Tibial nerve (tissue), 4 donors: ENCODE results near the gene NCAM1. TPM values are rescaled to one million over a fixed set of nuclear protein-coding genes. Genes with fewer than 3 reads are reported as not detected.

Experiments
- DNase-seq, 2 donors: peaks; one replicate each; pipeline ENCODE4 v3.0.0-alpha.2; 2019; ENCODE audit warnings: low spot score in 2 of 2
- H3K27ac ChIP-seq, 4 donors: fragments of 200-600 bp; sonication (generic) in 3 of 4; one replicate each; pipeline ENCODE4 v1.5.1; 2017 to 2019; ENCODE audit warnings: mild to moderate bottlenecking in 1 of 4
- H3K27me3 ChIP-seq, 2 donors: fragments of 200-600 bp; sonication (generic) in 1 of 2; one replicate each; pipeline versions ENCODE4 v1.5.1 to v1.6.0; 2017 to 2019
- H3K36me3 ChIP-seq, 3 donors: fragments of 200-600 bp; sonication (generic); one replicate each; pipeline ENCODE4 v1.5.1; 2018 to 2019
- H3K4me1 ChIP-seq, 4 donors: fragments of 200-600 bp; sonication (generic) in 3 of 4; one replicate each; pipeline ENCODE4 v1.5.1; 2017 to 2019
- H3K4me3 ChIP-seq, 4 donors: fragments of 200-600 bp; sonication (generic) in 3 of 4; one replicate each; pipeline ENCODE4 v1.5.1; 2017 to 2019; ENCODE audit warnings: mild to moderate bottlenecking in 1 of 4, moderate library complexity in 1 of 4
- H3K9me3 ChIP-seq, 4 donors: fragments of 200-600 bp; sonication (generic) in 3 of 4; one replicate each; pipeline ENCODE4 v1.5.1; 2017 to 2019
- CTCF ChIP-seq, 5 experiments: fragments of 200-600 bp in 3 of 5; fragments of 450-650 bp in 2 of 5; sonication (generic) in 3 of 5; IDR thresholded peaks; one replicate each; pipeline ENCODE4 v1.5.1; 2016 to 2019; ENCODE audit warnings: antibody characterized with exemption in 5 of 5, mild to moderate bottlenecking in 3 of 5, moderate library complexity in 2 of 5
- EP300 ChIP-seq, 2 donors: sonication (generic); formaldehyde crosslinking; IDR thresholded peaks; one replicate each; pipeline ENCODE4 v1.6.1; 2017; ENCODE audit warnings: antibody characterized with exemption in 2 of 2, mild to moderate bottlenecking in 1 of 2
- POLR2A ChIP-seq, 2 donors: fragments of 450-650 bp; IDR thresholded peaks; one replicate each; pipeline ENCODE4 v1.6.1; 2017; ENCODE audit warnings: antibody characterized with exemption in 2 of 2, mild to moderate bottlenecking in 2 of 2, moderate library complexity in 2 of 2
- WGBS, 2 donors: methylation state at CpG; one replicate each; pipeline ENCODE4 v1.1.5; 2018; 5-methylcytosine and 5-hydroxymethylcytosine counted together
- total RNA-seq, 4 donors: library from RNA; depleted of rRNA; stranded (reverse); fragments of >200 nt; gene quantifications; one replicate each; pipeline ENCODE4 v1.1.0, GENCODE V29; 2016

Gene NCAM1
- total RNA-seq, 4 donors from 2014 or later = 57.3 to 121 (median 76.1) TPM

GRCh38 chr11:113172382-113172951 lies 211.2 kb downstream of the NCAM1 start:
- Histone ChIP-seq H3K27ac (no peak overlapping the region), H3K4me1 (peaks cover 0 to 7% (median 0%) of the 10 kb centered on the region in 4 donors), H3K36me3 (no peaks in the 10 kb centered on the region), H3K4me3 (no peak overlapping the region), H3K27me3 (no peaks in the 10 kb centered on the region), H3K9me3 (no peaks in the 10 kb centered on the region)
- TF ChIP-seq CTCF (IDR thresholded peaks at IDR 0.05) (no peak), EP300 (IDR thresholded peaks at IDR 0.05) (no peak), POLR2A (IDR thresholded peaks at IDR 0.05) (no peak)
- DNase-seq = no peak
- 48 to 55% methylated on average over 6 of the region's 6 CpGs for WGBS, 2 donors

GRCh38 chr11:113173126-113173525 lies 211.9 kb downstream of the NCAM1 start:
- H3K4me3 ChIP-seq = no peak overlapping the region
- TF ChIP-seq POLR2A (IDR thresholded peaks at IDR 0.05) (no peak), EP300 (IDR thresholded peaks at IDR 0.05) (no peak), CTCF (IDR thresholded peaks at IDR 0.05) (no peak)
- no peak for DNase-seq
- 81 to 83% methylated on average over 4 of the region's 4 CpGs for WGBS, 2 donors
- peaks cover 0 to 7% (median 0%) of the 10 kb centered on the region in 4 donors for H3K4me1 ChIP-seq
- no peaks in the 10 kb centered on the region for H3K36me3 ChIP-seq
- no peaks in the 10 kb centered on the region for H3K27me3 ChIP-seq
- no peaks in the 10 kb centered on the region for H3K9me3 ChIP-seq
- H3K27ac ChIP-seq = no peak overlapping the region

DNA sequence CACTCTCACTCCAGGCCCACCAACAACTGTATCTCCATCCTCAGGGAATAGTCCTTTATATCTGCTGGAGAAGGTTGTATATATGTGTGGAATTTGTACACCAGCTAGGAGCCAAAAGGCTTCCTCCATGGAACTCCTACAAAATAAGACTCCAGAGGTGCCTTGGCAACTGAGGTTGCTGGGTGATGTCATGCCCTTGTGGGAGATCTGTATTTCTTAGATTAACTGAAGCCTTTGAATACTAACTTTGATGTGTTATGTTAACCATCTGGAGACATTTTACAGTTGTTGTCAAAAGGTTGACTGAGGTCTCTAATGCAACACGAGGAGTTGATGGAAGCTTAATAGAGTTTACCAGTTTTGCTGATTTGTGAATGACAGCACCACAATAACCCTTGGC lies 213.7 kb downstream of the NCAM1 start:
- WGBS, 2 donors = 27 to 41% methylated on average over 1 of the region's 1 CpG
- Histone ChIP-seq H3K27me3 (no peaks in the 10 kb centered on the region), H3K4me3 (no peak overlapping the region), H3K9me3 (no peaks in the 10 kb centered on the region), H3K36me3 (no peaks in the 10 kb centered on the region), H3K4me1 (peaks cover 0 to 7% (median 0%) of the 10 kb centered on the region in 4 donors), H3K27ac (no peak overlapping the region)
- DNase-seq = no peak
- TF ChIP-seq EP300 (IDR thresholded peaks at IDR 0.05) = no peak
- TF ChIP-seq CTCF (IDR thresholded peaks at IDR 0.05) = no peak
- TF ChIP-seq POLR2A (IDR thresholded peaks at IDR 0.05) = no peak

DNA sequence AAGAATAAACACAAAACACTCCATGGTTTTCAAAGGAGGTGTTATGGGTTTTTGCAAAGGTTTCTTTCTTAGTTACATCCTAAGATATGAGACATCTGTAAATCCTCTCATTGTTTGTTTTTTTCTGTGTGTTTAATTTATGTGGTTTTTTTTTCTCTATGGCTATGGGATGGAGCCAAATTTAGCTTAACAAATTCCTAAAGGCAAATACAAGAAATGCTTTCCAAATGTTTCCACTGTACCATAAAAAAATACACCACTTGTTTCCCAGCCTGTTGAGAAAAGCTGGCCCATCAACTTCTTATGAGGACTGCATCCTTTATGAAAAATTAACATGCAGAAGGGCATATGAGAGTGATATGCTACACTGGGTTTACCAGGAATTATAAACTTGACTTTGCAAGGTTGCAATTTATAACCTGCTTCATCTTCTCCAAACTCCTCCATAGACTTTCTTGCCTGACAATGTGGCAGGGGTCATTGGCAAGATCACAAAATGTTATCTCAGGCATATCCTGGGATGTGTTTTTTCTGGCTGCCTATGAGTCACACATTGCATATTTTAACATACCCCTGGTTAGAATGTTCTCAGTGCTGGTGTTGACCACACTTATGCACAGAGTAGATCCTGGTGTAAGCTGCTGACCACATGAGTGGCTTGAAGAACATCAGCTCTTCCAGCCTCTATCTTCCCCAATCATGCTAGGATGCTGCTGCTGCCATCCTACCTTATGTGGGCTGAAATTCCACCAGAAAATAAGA lies 215.6 kb downstream of the NCAM1 start:
- Histone ChIP-seq H3K9me3 (no peaks in the 10 kb centered on the region), H3K27me3 (peaks cover 0 to 4% of the 10 kb centered on the region in 2 donors), H3K4me3 (no peak overlapping the region), H3K36me3 (no peaks in the 10 kb centered on the region), H3K4me1 (peaks cover 0 to 7% (median 0%) of the 10 kb centered on the region in 4 donors), H3K27ac (no peak overlapping the region)
- DNase-seq = no peak
- no peak for TF ChIP-seq POLR2A (IDR thresholded peaks at IDR 0.05)
- no peak for TF ChIP-seq CTCF (IDR thresholded peaks at IDR 0.05)
- no peak for TF ChIP-seq EP300 (IDR thresholded peaks at IDR 0.05)

GRCh38 chr11:113177671-113178070 lies 216.5 kb downstream of the NCAM1 start:
- Histone ChIP-seq H3K36me3 (no peaks in the 10 kb centered on the region), H3K27ac (no peak overlapping the region), H3K27me3 (peaks cover 0 to 5% of the 10 kb centered on the region in 2 donors), H3K4me1 (peaks cover 0 to 7% (median 0%) of the 10 kb centered on the region in 4 donors), H3K4me3 (no peak overlapping the region), H3K9me3 (no peaks in the 10 kb centered on the region)
- WGBS, 2 donors = 47 to 49% methylated on average over 5 of the region's 5 CpGs
- no peak for DNase-seq
- no peak for TF ChIP-seq EP300 (IDR thresholded peaks at IDR 0.05)
- no peak for TF ChIP-seq CTCF (IDR thresholded peaks at IDR 0.05)
- TF ChIP-seq POLR2A (IDR thresholded peaks at IDR 0.05) = no peak
